Right ventricle myocardium inferior (tissue), 1 donor: Measurements from ENCODE around the gene FN3KRP. TPM values are rescaled to one million over a fixed set of nuclear protein-coding genes. Genes with fewer than 3 reads are reported as not detected.

ENCODE experiments used
- ATAC-seq: fragments of 200-7000 bp; cut with Tn5 transposase; one replicate; pipeline ENCODE4 v1.9.1; 2020; ENCODE audit warnings: mild to moderate bottlenecking, moderate library complexity
- DNase-seq: peaks from one replicate; pipeline ENCODE4 v3.0.0; 2021; ENCODE audit errors: missing footprints
- intact Hi-C: fragments of 100-400 bp; cut with DNase I; formaldehyde crosslinking; loops from one replicate; pipeline ENCODE4 v1.11.0; 2022
- long read RNA-seq: library from polyadenylated mRNA; unstranded; transcript quantifications from one replicate; pipeline ENCODE4 v2.0.0, GENCODE V29; 2021
- total RNA-seq: library from RNA; stranded (reverse); fragmentation: NEBNext Ultra II Directional; extraction: Animal tissue kit (Norgen Biotek cat#: 25700); gene quantifications from one replicate; pipeline ENCODE4 v1.2.1, GENCODE V29; 2021
- donor health status: DM: no; HTN: yes; CAD: no; lungs with severe emphysema.

Gene FN3KRP, protein sequence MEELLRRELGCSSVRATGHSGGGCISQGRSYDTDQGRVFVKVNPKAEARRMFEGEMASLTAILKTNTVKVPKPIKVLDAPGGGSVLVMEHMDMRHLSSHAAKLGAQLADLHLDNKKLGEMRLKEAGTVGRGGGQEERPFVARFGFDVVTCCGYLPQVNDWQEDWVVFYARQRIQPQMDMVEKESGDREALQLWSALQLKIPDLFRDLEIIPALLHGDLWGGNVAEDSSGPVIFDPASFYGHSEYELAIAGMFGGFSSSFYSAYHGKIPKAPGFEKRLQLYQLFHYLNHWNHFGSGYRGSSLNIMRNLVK
- total RNA-seq: 13.0 TPM
- long read RNA-seq, transcript FN3KRP-201 (6 exons, 1,849 nt): major isoform, 13 of 16 reads
- long read RNA-seq, partial matches to known transcripts: 0 of 16 reads
- long read RNA-seq, other reads (novel, unspliced or antisense): 2 of 16 reads

DNA sequence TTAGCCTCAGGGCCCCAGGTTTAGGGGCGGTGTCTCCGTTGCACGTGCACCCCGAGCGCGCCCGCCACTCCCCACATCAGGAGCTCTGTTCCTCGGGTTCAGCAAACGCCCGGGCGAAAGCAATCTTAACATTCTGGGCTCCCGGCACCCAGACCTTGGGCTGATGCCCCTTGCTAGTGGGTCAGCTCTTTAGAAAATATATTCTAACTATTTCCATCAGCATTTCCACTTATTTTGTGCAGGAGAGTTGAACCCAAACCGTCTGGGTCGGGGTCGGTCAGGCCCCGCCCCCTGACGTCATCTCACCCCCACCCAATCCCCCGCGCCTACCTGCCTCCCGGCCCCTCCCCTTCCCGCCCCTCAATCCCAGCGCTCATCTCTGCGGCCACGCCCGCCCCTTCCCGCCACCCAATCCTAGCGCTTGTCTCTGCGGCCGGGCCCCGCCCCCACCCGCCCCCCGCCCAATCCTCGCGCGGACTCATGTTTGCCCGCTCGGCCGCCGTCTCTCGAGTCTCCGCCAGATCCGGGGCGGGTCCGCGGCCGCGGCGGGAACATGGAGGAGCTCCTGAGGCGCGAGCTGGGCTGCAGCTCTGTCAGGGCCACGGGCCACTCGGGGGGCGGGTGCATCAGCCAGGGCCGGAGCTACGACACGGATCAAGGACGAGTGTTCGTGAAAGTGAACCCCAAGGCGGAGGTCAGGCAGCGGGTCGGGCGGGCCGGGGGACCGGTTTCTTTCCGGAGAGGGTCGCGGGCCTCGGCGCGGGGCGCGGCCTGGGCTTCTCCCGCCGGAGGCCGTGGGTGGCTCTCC is at the start of gene FN3KRP:
Gene FN3KRP (plus strand): TSS at position 504 of the 808 bp plus-strand sequence. CDS start 50 bp downstream, at position 554.
- intact Hi-C loops: no loop called here
- peak; percentile 98 for DNase-seq

DNA sequence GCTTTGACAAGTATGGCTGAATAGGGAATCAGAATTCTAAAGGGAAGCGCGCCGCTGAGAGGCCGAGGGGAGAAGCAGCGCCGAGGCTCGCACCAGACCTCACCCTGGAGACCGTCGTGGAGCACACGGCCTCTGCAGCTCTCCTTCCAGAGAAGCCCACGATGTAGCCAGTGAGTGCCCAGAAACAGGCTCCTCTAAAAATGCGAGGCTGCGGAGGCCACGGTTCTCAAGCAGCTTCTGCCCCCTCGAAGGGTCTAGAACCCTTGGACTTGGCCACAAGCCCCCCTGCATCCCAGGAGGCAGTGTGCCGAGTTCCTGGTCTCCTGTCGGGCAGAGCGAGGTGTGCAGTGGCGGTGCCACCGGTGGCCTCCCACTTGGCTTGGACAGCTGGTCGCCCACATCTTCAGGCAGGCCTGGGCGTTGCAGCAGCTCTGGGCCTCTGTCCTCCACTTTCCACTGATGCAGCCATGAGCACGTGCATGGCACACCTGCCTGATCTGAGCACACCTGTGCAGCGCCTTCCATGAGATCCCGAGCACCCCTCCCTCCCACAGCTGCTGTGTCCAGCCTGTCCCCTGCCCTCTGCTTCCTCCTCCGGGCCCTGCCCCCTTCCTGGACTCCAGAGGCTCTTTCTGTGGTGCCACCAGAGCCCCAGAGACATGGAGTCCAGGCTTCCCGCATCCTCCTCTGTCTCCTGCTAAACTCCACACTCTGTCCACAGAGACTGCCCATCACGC is 49.4 kb upstream of the FN3KRP start:
- no peak for ATAC-seq
- intact Hi-C loops: no loop called here
- DNase-seq: no peak

More for the DNA sequence above, at the start of gene FN3KRP:
- peak; percentile 97 for ATAC-seq

DNA sequence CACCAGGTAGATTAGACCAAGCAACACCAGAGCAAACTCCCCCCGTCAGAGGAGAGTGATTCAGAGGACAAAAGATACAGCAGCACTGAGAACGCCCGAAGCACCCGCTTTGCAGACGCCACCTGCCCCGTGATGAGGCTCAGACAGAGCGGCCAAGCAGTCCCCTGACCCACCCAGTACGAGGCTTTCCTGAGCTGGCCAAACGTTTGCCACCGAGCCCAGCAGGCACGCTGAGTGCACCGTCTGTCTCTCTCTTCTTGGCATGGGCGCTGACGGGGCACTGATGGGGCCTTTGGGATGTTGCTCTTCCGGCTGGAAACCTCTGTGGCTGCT is 48.9 kb upstream of the FN3KRP start:
- peak; percentile 37 for DNase-seq
- ATAC-seq: no peak
- intact Hi-C loops: no loop called here

DNA sequence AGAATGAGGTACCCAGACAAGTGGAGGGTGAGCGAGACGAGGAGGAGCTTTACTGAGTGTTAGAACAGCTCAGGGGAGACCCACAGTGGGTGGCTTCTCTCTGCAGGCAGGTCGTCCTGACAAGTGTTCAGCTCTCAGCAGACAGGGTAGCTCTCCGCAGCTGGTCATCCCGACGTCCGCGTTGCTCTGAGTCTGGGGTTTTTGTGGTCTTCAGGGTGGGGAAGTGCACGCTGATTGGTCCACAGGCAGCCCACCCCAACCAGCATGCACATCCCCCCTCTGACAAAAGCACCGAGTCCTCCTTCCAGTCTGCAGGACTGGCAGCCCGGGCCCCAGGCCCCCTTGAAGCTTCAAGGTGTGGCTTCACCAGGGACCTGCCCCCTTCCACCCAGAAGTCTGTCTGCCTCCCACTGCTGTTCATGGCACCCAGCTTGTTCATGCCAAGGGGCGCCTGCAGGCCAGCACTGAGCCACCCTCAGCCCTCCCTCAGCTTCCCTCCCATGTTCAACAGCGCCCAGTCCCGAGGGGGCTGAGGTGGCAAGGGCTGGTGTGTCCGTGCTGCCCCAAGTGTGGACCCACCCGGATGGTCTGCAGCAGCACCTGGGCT is 48.4 kb upstream of the FN3KRP start:
- intact Hi-C loops: loop anchor here (2.0 kb wide), 1 partner anchor 107 kb away; no protein-coding TSS in a partner anchor
- peak; percentile 57 for DNase-seq
- no peak for ATAC-seq

DNA sequence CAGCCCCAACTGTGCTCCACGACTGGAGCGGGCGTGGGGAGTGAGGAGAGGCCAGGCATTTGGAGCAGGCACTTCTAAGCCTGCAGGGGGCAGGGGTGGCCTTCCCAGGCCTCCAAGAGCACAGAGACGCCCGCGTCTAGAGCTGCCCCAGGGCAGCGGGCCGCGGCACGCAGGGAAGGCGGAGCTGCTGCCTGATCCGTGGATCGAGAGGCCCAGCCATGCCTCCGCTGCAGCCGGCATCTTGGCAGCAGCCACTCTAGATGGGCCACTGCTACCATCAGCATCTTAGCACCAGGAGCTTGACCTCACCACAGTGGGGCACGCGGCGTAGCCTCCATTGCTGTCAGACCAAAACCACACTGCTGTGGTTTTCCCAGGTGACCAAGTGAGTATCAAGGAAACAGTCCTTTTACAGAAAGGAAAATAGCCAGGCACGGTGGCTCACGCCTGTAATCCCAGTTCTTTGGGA is 47.8 kb upstream of the FN3KRP start:
- DNase-seq (peak; percentile 79), ATAC-seq (peak; percentile 87)
- intact Hi-C loops: loop anchor here (2.0 kb wide), 1 partner anchor 106 kb away; no protein-coding TSS in a partner anchor

DNA sequence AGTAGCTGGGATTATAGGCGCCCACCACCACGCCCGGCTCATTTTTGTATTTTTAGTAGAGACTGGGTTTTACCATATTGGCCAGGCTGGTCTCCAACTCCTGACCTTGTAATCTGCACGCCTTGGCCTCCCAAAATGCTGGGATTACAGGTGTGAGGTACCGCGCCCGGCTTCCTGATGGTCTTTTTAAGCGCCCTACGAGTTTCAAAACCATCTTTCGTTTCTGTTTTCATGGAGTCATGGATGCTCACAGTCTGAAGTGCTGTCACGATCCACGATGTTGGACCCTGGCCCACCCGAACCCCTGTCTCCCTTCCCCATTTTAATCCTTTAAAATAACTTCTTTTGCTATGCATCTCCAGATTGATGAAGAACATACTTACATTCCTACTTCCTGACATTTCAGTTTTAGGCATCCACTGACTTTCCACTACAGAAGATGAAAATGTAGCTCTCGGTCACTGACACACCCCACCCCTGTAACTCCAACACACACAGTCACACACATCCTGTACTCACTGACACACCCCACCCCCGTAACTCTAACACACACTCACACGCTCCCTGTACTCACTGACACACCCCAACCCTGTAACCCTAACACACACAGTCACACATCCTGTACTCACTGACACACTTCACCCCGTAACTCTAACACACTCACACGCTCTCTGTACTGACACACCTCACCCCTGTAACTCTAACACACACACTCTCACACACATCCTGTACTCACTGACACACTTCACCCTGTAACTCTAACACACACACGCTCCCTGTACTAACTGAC is 45.6 kb upstream of the FN3KRP start:
- no peak for ATAC-seq
- intact Hi-C loops: no loop called here
- no peak for DNase-seq

DNA sequence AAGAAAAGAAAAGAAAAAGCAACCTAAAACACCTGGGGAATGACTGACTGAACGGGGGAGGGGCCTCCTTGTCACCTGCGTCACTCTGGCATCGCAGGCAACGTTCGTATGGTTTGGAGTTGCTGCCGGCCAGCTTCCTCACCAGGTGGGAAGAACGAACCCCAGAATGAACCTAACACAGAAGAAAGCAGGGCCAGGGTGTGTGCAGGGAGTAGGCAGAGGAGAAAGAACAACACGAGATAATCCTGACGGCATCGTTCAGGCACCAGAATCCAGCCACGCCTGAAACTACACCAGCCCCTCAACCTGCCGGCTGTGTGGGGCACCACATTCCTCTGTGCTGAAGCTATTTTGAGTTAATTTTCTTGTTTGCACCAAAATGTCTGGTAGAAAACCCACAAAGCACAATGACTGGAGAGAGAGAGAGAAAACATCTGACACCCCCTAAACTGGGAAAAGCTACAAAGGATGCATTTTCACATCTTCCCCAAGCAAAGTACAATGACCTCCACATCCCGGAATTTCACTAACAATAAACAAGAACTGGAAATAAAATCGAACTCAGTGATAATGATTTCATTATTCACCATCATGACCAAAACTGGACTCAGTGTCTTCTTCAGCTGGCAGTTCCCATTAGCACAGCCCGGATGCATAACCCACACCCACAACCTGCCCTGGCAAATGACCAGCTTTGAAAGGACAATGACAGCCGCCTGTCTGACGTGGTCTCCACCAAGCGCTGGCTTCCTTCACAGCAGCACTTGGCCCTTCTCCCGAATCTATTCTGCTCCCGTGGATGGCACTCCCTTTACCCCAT is 41.6 kb upstream of the FN3KRP start:
- DNase-seq (no peak), ATAC-seq (peak; percentile 36)
- intact Hi-C loops: no loop called here

DNA sequence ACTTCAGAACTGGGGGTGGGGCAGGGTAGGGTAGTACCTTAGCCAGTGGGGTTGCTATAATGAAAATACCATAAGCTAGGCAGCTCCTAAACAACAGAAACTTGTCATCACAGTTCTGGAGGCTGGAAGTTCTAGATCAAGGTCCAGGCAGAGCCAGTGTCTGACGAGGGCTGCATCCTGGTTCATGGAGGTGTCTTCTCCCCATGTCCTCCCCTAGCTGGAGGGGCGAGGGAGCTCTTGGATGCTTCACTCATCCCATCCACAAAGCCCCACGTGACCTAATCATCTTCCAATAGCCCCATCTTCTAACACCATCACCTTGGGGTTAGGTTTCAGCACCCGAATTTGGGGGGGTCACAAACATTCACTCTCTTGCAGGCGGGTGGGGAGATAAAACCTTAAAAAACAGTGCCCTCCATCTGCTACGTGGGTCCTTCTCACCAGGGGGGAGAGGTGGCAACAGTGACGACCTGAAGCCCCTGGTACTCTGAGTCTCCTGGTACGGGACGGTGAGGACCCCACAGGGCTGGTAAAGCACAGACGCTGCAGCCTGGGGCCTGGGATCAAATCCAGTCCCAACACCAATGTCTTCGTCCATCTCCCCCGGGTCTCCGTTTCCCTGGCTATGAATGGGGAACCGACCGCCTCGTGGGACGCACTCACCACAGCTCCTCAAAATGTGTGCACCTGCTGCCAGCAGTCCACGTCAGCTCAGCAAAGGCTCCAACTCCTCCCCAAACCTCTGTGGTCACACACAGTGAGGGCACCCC is 40.8 kb upstream of the FN3KRP start:
- ATAC-seq: no peak
- DNase-seq: no peak
- intact Hi-C loops: no loop called here

DNA sequence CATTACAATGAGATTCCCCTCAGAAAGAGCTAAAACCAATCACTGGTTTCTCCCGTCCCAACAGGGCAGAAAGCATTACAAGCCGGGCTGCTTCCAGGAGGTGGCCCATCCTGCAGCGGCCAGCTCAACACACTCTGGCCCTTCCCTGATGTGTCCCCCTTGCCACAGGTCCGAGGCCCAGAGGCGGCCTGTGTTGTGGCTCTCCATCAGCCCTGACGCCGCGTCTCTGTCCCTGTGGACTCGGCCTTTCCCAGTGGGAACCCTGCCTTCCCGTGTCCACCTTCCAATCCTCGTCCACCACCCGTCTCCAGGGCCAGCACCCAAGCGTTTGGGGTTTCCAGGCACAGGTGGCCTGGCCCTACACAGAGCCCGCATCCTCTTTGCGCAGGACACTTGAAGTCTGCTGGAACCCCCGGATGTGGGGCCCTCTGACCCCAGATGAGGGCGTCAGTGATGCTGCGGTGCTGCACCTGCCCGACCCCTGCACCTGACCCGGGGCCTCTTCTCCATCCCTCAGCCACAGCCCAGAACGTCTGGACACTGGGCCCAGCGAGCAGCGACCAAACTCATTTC is 39.1 kb upstream of the FN3KRP start:
- intact Hi-C loops: no loop called here
- no peak for DNase-seq
- no peak for ATAC-seq

DNA sequence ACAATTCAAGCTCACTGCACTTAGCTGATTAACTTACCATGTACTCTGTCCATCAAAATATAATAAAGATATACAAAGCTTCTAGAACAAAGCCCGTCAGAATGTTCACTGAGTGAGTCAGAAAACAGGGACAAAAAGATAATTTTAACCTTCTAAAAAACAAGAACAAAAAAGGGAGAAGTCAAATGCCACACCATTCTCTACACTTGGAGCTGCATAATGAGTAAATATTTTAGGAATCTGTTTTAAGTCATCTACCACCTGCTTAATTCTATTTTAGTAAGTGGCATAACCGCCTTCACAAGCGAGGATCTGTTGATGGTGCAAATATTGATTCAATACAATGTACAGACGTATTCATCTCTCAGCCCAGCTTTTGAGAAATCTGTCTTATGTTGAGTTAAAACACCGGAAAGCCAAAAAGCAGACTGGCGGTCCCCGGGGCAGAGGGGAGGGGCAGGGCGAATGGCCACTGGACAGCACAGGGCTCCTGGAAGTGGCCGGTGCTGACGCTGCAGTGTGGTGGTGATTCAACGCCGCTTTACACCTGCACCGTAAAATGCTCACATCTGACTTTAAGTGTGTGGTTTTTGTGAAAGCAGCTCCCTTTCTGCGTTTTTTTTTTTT is 38.1 kb upstream of the FN3KRP start:
- intact Hi-C loops: no loop called here
- no peak for DNase-seq
- no peak for ATAC-seq

DNA sequence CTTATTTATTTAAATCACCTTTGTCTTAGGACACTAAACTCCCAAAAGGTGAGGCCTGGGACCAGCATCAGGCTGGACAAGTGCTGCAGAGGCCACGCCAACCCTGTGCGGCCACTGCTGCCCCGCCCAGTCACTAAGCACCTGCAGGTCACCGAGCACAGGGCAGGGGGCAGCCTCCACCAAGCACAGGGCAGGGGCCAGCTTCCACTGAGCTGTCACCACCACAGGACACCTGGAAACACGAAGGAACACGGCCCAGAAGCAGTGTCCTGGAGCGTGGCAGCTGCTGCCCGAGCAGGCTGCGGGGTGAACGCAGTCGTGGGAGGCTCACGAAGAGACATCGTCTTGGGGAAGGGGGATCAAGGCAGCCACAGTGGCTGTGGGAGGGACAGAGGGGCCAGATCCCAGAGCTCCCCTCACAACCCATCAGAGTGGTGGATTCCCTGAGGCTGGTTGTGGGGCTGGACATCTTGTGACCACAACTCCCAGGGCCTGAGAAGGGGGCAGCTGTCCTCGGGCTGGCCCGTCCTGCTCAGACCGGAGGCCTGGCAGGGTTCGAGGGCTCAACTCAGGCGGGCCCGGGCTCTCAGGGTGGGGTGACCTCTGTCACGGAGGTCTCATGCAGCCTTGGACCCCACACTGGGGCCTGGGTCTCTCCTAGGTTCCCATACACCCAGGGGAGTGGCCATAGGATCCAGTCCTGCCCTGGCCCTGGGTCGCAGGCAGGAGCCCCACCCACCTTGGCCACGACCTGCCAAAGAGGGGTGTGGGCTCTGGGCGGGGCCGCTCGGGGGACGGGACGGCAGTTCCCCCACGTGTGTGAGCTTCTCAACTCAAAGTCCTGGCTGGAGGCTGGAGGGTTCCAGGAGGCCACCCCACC is 36.7 kb upstream of the FN3KRP start:
- ATAC-seq: peak; percentile 10
- DNase-seq: no peak
- intact Hi-C loops: no loop called here

DNA sequence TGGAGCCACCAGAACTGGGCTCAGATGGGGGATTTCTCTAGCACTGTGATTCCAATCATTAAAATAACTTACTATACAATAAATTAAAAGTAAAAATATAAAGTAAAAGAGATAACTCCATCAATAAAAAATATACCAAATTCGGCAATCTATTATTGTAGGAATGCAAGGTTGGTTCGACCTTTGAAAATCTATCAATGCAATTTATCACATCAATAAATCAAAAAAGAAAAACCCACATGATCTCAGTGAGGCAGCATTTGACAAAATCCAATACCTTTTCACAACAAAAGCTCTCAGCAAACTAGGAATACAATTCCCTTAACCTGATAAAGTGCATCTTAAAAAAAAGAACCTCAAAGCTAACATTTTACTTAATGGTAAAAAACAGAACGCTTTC is 35.0 kb upstream of the FN3KRP start:
- DNase-seq: no peak
- intact Hi-C loops: no loop called here
- ATAC-seq: no peak

DNA sequence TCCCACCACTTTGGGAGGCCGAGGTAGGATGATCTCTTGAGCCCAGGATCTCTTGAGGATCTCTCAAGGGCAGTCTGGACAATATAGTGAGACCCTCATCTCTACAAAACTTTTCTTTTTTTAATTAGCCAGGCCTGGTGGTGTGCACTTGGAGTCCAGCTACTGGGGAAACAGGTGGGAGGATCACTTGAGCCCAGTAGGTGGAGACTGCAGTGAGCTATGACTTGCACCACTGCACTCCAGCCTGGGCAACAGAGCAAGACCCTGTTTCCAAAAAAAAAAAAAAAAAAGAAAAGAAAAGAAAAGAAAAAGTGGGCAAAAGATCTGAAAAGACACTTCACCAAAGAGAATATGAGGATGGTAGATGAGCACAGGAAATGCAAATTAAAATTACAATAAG is 33.0 kb upstream of the FN3KRP start:
- ATAC-seq (no peak), DNase-seq (no peak)
- intact Hi-C loops: no loop called here

DNA sequence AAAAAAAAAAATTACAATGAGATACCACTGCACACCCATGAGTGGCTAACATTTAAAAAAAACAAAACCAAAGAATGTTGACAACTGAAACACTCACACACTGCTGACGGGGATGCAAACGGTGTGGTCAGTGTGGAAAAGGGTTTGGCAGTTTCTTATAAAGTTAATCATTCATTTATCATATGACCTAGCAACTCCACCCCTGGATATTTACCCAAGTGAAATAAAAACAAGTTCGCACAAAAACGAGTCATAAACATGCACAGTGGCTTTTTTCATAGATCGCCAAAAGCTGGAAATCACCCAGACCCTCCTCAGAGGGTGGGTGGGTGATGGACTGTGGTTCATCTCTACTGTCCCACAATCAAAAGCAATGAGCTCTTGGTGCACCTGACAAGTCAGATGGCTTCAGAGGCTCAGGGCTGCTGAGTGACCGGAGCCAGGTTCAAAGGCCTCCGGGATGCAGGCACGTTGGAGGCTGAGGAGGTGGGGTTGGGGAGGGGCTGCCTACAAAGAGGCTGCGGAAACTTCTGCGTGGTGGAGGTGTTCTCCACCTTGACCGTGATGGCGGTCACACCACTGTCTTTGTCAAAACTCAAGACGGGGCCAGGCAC is 32.2 kb upstream of the FN3KRP start:
- intact Hi-C loops: no loop called here
- ATAC-seq (no peak), DNase-seq (no peak)
